Nephron (organoid): Measurements from ENCODE around the gene GJB2.

Source experiments
- H3K27ac Mint-ChIP-seq, 3 experiments: 2 replicates each; pipeline ENCODE4 v1.8.0; 2020; ENCODE audit warnings: mixed read lengths in 3 of 3, mild to moderate bottlenecking in 2 of 3, moderate library complexity in 1 of 3
- H3K27me3 Mint-ChIP-seq: 2 replicates; pipeline ENCODE4 v1.8.0; 2021; ENCODE audit warnings: low read depth, mild to moderate bottlenecking, moderate library complexity, mixed read lengths
- H3K36me3 Mint-ChIP-seq: 2 replicates; pipeline ENCODE4 v1.8.0; 2020; ENCODE audit warnings: low read depth, mixed read lengths
- H3K4me1 Mint-ChIP-seq: 2 replicates; pipeline ENCODE4 v1.8.0; 2020; ENCODE audit warnings: mixed read lengths
- H3K4me3 Mint-ChIP-seq, 3 experiments: 2 replicates each; pipeline ENCODE4 v1.8.0; 2020; ENCODE audit warnings: mild to moderate bottlenecking in 3 of 3, mixed read lengths in 3 of 3, moderate library complexity in 2 of 3
- H3K9me3 Mint-ChIP-seq: 2 replicates; pipeline ENCODE4 v1.8.0; 2020; ENCODE audit warnings: mixed read lengths
- CTCF ChIP-seq, 3 experiments: fragments of 200-600 bp; sonication (generic); IDR thresholded peaks; one replicate each; pipeline ENCODE4 v1.5.0; 2021; ENCODE audit warnings: antibody characterized with exemption in 3 of 3; ENCODE audit not compliant: unreplicated experiment in 3 of 3

Gene GJB2

DNA sequence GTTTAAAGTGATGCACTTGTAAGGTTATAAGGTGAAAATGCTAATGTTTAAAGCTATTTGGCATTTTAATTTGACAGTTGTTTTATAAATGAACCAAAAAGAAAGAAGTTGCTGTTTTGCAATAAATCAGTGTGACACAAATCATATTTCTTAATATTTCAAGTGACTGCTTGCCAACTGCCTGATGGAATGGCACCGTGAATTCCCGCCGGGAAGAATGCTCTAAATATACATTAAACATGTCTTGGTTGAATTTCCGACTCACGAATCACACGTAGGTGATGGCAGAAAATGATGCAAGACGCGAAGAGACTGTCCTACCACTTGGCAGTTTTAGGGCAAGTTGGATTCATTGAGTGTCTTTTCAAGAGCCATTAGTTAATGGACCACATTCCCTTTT, 3.1 kb upstream of the GJB2 start:
- no peaks in the 10 kb centered on the region for H3K36me3 Mint-ChIP-seq
- H3K9me3 Mint-ChIP-seq, result peaks cover 9% of the 10 kb centered on the region

GRCh38 chr13:20193907-20194631, 1.3 kb upstream of the GJB2 start:
- Mint-ChIP-seq H3K9me3 (peaks cover 2% of the 10 kb centered on the region), H3K27ac (no peak overlapping the region)
- TF ChIP-seq CTCF (IDR thresholded peaks at IDR 0.05; ENCODE audit: unreplicated experiment in 3 of 3), result no peak

More for the DNA sequence above, 3.1 kb upstream of the GJB2 start:
- Mint-ChIP-seq H3K27me3 (peaks cover 62% of the 10 kb centered on the region), H3K4me1 (peaks cover 14% of the 10 kb centered on the region), H3K27ac (no peak overlapping the region), H3K4me3 (no peak overlapping the region)
- TF ChIP-seq CTCF (IDR thresholded peaks at IDR 0.05; ENCODE audit: unreplicated experiment in 3 of 3), result no peak

DNA sequence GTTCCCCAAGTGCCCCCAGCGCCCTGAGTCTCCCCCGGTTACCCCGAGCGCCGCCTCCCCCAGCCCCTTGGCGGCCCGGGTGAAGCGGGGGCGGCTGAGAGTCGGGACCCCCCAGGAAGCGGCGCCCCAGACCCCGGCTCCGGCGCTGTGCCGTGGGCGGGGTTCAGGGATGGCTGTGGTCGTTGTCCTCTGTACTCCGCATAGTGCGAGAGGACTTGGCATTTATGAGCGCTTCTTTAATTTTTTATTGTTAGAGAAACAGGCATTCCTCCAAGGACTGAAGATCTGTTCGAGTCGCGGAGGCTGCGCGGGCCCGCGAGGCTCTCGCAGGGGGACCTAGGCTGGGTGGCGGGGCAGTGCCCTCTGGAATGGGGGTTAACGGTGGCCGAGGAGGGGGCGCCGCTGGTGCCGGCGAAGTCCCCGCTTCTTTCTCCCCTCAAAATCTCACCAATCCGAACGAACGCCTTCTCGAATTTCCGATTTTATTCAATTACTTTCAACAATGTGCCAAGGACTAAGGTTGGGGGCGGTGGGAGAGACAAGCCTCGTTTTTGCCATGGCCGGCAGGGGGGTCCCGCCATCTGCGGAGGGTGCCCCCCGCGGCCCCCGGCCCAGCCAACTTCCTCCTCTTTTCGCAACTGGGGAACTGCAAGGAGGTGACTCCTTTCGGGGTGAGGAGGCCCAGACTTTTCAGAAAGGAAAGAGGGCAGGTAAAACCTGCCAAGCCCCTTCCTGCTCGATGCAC, 596 bp upstream of the GJB2 start:
- no peak for TF ChIP-seq CTCF (IDR thresholded peaks at IDR 0.05; ENCODE audit: unreplicated experiment in 3 of 3)
- Mint-ChIP-seq H3K4me1 (peaks cover 14% of the 10 kb centered on the region), H3K9me3 (peaks cover 2% of the 10 kb centered on the region), H3K4me3 (peak overlapping the region; percentile 72 to 81 (median 80)), H3K36me3 (no peaks in the 10 kb centered on the region), H3K27me3 (peaks cover 81% of the 10 kb centered on the region), H3K27ac (no peak overlapping the region)

More at GRCh38 chr13:20193907-20194631, 1.3 kb upstream of the GJB2 start:
- H3K4me3 Mint-ChIP-seq, result peak overlapping the region; percentile 72 to 81 (median 80)
- H3K27me3 Mint-ChIP-seq, result peaks cover 75% of the 10 kb centered on the region
- H3K36me3 Mint-ChIP-seq, result no peaks in the 10 kb centered on the region
- peaks cover 14% of the 10 kb centered on the region for H3K4me1 Mint-ChIP-seq

DNA sequence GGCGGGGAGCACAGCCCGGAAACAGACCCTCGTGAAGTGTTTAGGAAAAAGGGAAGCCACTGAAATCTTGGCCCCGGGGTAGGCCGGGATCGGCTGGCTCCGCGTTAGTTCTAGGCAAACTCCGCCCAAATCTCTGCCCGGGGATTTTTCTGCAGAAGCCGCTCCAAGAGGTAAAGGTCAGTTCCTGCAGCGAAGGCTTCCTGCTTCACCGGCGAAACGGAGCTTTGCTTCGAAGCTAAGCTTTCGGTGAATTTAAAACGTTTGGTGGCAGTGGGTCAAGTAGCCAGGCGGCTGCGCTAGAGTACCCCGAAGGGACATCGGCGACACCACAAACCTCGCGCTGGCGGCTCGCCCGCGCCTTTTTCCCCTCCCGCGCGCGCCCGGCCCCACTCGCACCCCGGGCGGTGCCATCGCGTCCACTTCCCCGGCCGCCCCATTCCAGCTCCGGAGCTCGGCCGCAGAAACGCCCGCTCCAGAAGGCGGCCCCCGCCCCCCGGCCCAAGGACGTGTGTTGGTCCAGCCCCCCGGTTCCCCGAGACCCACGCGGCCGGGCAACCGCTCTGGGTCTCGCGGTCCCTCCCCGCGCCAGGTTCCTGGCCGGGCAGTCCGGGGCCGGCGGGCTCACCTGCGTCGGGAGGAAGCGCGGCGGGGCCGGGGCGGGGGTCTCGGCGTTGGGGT, 441 bp downstream of the GJB2 start:
- TF ChIP-seq CTCF (IDR thresholded peaks at IDR 0.05; ENCODE audit: unreplicated experiment in 3 of 3), result no peak
- Mint-ChIP-seq H3K27ac (no peak overlapping the region), H3K4me1 (peaks cover 14% of the 10 kb centered on the region), H3K4me3 (peak overlapping the region; percentile 76 to 81 (median 78)), H3K36me3 (no peaks in the 10 kb centered on the region), H3K27me3 (peaks cover 89% of the 10 kb centered on the region), H3K9me3 (peaks cover 2% of the 10 kb centered on the region)

- H3K4me3 Mint-ChIP-seq, result peak overlapping the region; percentile 76 to 81 (median 78)
- H3K9me3 Mint-ChIP-seq, result peaks cover 2% of the 10 kb centered on the region
- H3K27ac Mint-ChIP-seq, result no peak overlapping the region
- no peak for TF ChIP-seq CTCF (IDR thresholded peaks at IDR 0.05; ENCODE audit: unreplicated experiment in 3 of 3)
- peaks cover 14% of the 10 kb centered on the region for H3K4me1 Mint-ChIP-seq
- H3K36me3 Mint-ChIP-seq, result no peaks in the 10 kb centered on the region
- peaks cover 85% of the 10 kb centered on the region for H3K27me3 Mint-ChIP-seq
Observed at GRCh38 chr13:20191311-20192157, 1.2 kb downstream of the GJB2 start.
